Colonic mucosa (tissue), 4 donors: ENCODE results near the gene SLC30A4. TPM values are rescaled to one million over a fixed set of nuclear protein-coding genes. Genes with fewer than 3 reads are reported as not detected.

ENCODE experiments used
- DNase-seq: peaks from one replicate; pipeline ENCODE4 v3.0.0-alpha.2; 2020
- H3K27ac ChIP-seq: fragments of 200-600 bp; one replicate; pipeline ENCODE4 v1.8.0; 2021
- H3K27me3 ChIP-seq: fragments of 200-600 bp; one replicate; pipeline ENCODE4 v1.8.0; 2021
- H3K36me3 ChIP-seq: fragments of 200-600 bp; one replicate; pipeline ENCODE4 v1.8.0; 2021
- H3K4me1 ChIP-seq: fragments of 200-600 bp; one replicate; pipeline ENCODE4 v1.8.0; 2021; ENCODE audit warnings: mild to moderate bottlenecking
- H3K4me3 ChIP-seq: fragments of 200-600 bp; one replicate; pipeline ENCODE4 v1.8.0; 2021
- H3K9ac ChIP-seq, 2 donors: one replicate each; pipeline ENCODE4 v1.7.0; 2013; ENCODE audit warnings: control low read depth in 2 of 2, low read depth in 2 of 2, low read length in 2 of 2
- H3K9me3 ChIP-seq: fragments of 200-600 bp; one replicate; pipeline ENCODE4 v1.8.0; 2021
- intact Hi-C: fragments of 100-400 bp; cut with DNase I; formaldehyde crosslinking; loops from one replicate; pipeline ENCODE4 v1.14.1; 2022
- total RNA-seq, 2 donors: library from RNA; stranded (reverse); fragmentation: NEBNext Ultra II Directional in 1 of 2; extraction: Animal tissue kit (Norgen Biotek cat#: 25700) in 1 of 2; gene quantifications; one replicate each; pipeline ENCODE4 v1.2.1, GENCODE V29; 2021
- TF ChIP-seq, protein P1 (sequence below): fragments of 200-600 bp; IDR thresholded peaks from one replicate; pipeline ENCODE4 v1.8.0; 2022; ENCODE audit warnings: antibody characterized with exemption, mild to moderate bottlenecking
- donor health status: healthy.
- donor health status: DM: no; HTN: no; CAD: no.
- donor health status: DM: no; HTN: no; CAD: no.

The SLC30A4 gene
- total RNA-seq, 2 donors from 2014 or later = 4.5 to 10.7 TPM

DNA sequence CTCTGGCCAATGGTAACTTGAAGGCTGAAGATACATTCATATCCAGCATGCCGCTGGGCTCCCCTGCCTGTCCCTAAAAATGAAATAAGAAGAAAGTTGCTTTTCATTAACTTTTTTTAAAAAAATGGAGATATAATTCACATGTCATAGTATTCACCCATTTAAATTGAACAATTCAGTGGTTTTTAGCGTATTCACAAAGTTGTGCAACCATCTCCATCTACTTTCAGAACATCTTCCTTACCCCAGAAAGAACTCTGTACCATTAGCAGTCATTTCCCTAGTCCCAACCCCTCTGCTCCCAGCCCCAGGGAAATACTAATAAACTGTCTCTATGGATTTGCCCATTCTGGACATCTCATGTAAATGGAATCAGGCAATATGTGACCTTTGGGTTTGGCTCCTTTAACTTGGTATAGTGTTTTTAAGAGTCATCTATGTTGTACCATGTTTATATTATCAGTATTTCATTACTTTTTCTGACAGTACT is 88.4 kb downstream of the SLC30A4 start:
- Histone ChIP-seq H3K9me3 (no peaks in the 10 kb centered on the region), H3K27me3 (no peaks in the 10 kb centered on the region), H3K36me3 (no peaks in the 10 kb centered on the region), H3K27ac (peak overlapping the region; percentile 78), H3K4me3 (no peak overlapping the region), H3K4me1 (peaks cover 5% of the 10 kb centered on the region), H3K9ac (no peak overlapping the region)
- intact Hi-C loops = no loop called here
- TF ChIP-seq, protein P1, sequence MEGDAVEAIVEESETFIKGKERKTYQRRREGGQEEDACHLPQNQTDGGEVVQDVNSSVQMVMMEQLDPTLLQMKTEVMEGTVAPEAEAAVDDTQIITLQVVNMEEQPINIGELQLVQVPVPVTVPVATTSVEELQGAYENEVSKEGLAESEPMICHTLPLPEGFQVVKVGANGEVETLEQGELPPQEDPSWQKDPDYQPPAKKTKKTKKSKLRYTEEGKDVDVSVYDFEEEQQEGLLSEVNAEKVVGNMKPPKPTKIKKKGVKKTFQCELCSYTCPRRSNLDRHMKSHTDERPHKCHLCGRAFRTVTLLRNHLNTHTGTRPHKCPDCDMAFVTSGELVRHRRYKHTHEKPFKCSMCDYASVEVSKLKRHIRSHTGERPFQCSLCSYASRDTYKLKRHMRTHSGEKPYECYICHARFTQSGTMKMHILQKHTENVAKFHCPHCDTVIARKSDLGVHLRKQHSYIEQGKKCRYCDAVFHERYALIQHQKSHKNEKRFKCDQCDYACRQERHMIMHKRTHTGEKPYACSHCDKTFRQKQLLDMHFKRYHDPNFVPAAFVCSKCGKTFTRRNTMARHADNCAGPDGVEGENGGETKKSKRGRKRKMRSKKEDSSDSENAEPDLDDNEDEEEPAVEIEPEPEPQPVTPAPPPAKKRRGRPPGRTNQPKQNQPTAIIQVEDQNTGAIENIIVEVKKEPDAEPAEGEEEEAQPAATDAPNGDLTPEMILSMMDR = no peak
- DNase-seq = no peak

DNA sequence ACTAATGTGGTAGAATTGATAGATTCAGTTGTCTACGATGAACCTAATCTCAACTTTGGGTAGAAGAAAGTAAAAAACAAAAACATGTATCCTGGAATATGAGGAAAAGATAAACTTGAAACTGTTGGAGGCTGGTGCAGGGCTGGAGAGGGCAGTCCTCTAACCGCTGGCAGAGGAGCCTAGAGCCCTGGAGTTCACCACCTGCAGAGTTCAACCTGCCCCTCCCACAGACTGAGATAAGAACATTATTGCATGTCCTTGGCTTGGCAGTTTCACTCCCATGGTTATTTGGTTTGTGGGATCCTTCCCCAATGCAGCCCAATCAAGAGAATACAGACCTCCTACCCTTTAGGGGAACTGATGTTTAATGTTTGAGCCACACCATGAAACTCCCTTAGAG is 91.0 kb downstream of the SLC30A4 start:
- Histone ChIP-seq H3K4me1 (peaks cover 5% of the 10 kb centered on the region), H3K36me3 (no peaks in the 10 kb centered on the region), H3K9ac (peak overlapping the region in 1 of 2 donors; percentile 74), H3K4me3 (peak overlapping the region; percentile 46), H3K27ac (peak overlapping the region; percentile 78), H3K27me3 (no peaks in the 10 kb centered on the region), H3K9me3 (no peaks in the 10 kb centered on the region)
- peak; percentile 85 for DNase-seq
- TF ChIP-seq, protein P1 = no peak
- intact Hi-C loops = no loop called here

DNA sequence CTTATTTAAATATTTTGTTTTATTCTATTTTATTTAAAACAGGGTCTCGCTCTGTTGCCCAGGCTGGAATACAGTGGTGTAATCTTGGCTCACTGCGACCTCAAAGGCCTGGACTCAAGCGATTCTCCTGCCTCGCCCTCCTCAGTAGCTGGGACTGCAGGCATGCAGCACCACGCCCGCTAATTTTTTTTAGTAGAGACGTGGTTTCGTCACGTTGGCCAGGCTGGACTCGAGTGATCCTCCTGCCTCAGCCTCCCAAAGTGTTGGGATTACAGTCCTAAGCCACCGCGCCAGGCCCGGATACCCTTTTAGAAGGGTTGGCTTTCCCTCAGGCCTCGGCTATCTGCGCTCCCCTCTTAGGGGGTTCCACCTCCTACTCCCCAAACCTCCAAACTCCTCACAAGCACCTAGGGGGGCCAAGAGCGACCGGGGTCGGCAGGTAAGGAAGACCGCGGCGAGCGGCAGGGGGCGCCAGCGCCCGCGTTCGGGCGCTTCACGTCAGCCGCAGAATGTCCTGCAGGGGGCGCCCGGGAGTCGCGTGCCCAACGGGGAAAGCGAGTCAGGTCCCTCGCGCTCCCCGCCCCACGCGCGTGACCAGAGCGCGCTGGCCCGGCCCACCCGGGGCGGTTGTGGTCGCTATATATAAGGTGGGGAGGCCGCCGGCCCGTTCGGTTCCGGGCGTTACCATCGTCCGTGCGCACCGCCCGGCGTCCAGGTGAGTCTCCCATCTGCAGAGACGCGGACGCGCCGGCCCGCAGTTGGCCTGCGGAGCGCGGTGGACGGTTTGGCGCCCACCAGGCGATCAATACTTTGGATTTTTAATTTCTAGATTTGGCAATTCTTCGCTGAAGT is 92.4 kb downstream of the SLC30A4 start:
- no peaks in the 10 kb centered on the region for H3K36me3 ChIP-seq
- H3K27me3 ChIP-seq = no peaks in the 10 kb centered on the region
- no peaks in the 10 kb centered on the region for H3K9me3 ChIP-seq
- intact Hi-C loops = loop anchor here (1.0 kb wide), 1 partner anchor 27 kb away; no protein-coding TSS in a partner anchor
- DNase-seq = peak; percentile 95
- H3K4me1 ChIP-seq = peaks cover 5% of the 10 kb centered on the region
- peak overlapping the region; percentile 46 for H3K4me3 ChIP-seq
- TF ChIP-seq, protein P1 = peak; percentile 100
- peak overlapping the region; percentile 36 to 77 for H3K9ac ChIP-seq
- peak overlapping the region; percentile 78 for H3K27ac ChIP-seq

Other genes with a start within 250 kb of the SLC30A4 start
- gene GATM, start 144.2 kb downstream of the SLC30A4 start, total RNA-seq = 10 to 100 TPM in 1 of 2 donors, 1 to 10 TPM in 1; 6.4 to 17.9 TPM
- 10 to 100 TPM; 28.3 to 31.9 TPM for gene BLOC1S6, start 64.6 kb upstream of the SLC30A4 start, total RNA-seq
- gene SQOR, start 112.3 kb upstream of the SLC30A4 start, total RNA-seq = 100 to 1,000 TPM; 308 to 500 TPM